Left cardiac atrium (tissue), 4 donors: Measurements from ENCODE around the gene GLYR1. TPM values are rescaled to one million over a fixed set of nuclear protein-coding genes. Genes with fewer than 3 reads are reported as not detected.
A peak's percentile ranks its signal among the peaks of the same experiment; 100 is the strongest.

ENCODE experiments used
- ATAC-seq, 2 donors: fragments of 200-7000 bp; cut with Tn5 transposase; one replicate each; pipeline ENCODE4 v1.9.1; 2020; ENCODE audit warnings: mild to moderate bottlenecking in 2 of 2, moderate library complexity in 2 of 2
- DNase-seq: peaks from one replicate; pipeline ENCODE4 v3.0.0-alpha.2; 2020
- intact Hi-C, 2 donors: fragments of 100-400 bp; cut with DNase I; formaldehyde crosslinking; loops; one replicate each; pipeline versions ENCODE4 v1.14.1 to v1.15.1; 2022 to 2023
- total RNA-seq, 2 donors: library from RNA; stranded (reverse); fragmentation: NEBNext Ultra II Directional; extraction: Animal tissue kit (Norgen Biotek cat#: 25700); gene quantifications; one replicate each; pipeline ENCODE4 v1.2.1, GENCODE V29; 2021
- donor health status: DM: no; HTN: yes; CAD: no.
- donor health status: DM: no; HTN: yes; CAD: no; lungs with severe emphysema.
- donor health status: DM: yes; HTN: yes; CAD: no.
- donor health status: Dilated cardiomyopathy.

The GLYR1 gene
- total RNA-seq, 2 donors from 2014 or later, result 65.2 to 78.2 TPM

DNA sequence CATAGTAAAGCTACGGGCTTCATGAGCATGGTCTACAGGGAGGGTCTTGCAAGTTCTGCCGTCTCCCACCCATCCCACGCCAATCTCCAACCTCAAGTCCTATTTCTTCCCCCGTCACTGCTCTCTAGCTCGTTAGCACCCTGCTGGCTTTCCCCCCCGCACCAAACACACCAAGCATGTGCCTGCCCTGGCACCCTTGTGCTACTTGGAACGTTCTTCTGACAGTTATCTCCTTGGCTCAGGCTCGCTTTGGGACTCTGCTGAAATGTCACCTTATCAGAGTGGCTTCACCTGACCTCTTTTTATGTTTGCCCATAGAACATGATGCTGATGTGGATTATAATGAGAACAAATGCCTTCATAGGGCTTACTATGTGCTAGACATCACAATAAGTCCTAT, 21.9 kb downstream of the GLYR1 start:
- ATAC-seq (peak in 1 of 2 donors; percentile 47), DNase-seq (peak; percentile 59)
- intact Hi-C loops, result no loop called here

DNA sequence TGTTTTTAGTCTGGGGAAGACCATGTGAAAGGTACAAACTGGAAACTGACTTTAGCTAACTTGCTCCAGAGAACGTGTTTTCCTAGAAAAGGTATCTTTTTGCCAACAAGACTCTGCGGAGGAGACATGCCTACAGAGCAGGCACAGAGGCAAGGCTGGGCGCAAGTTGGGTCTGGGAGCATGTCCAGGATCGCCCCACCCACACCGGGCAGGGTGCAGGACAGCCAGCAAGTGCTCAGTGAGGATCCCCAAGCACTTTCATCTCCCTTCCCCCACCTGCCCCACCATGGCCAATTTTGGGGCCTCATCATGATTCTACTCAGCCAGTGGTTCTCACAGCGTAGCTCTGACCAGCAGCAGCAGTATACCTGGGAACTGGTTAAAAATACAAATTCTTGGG, 26.4 kb downstream of the GLYR1 start:
- intact Hi-C loops, result no loop called here
- peak; percentile 54 to 58 for ATAC-seq
- no peak for DNase-seq

DNA sequence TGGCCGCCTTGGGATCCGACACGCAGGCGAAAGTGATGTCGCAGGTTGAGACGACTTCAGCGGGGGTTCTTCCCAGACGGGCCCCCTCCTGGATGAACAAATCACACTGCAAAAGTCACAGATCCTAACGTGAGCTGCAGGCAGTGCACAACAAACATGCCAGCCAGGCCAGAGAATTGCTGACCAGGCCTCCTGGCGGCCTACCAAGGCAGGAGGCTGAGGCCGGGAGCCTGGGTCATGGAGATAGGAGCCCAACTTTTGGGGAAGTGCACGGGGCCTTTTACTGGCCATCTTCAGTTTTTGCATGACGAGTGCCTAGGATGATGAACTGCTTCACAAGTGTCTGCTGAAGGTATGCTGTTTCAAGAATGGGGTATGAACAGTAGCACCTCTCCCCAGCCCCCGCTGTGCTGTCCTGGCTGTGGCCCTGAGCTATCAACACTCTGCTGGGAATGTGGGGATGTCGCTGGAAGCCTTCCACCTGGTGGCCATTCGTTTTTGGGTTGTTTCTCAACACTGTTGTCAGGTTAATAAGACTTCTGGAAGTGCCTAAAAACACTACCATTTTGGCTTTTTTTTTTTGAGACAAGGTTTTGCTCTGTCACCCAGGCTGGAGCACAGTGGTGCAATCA, 32.4 kb downstream of the GLYR1 start:
- ATAC-seq, result peak; percentile 51
- intact Hi-C loops, result no loop called here

DNA sequence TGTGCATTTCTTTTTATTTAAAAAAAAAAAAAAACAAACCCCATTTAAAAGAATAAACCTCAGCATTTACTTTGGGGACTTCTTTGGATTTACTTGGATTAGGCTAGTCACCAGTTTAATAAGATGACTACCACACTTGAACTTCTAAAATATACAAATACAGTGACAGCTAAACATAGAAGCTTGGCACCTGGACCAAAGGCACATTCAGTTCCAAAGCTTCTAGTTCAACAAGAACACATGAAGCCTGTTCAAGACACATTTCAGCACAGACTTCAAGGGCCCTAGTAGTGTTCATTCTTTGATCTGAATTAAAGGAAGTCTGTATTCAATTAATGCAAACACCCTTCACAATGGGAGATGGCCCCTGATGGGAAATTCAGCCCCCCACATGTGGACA, 33.0 kb downstream of the GLYR1 start:
- ATAC-seq, result peak; percentile 69 to 72
- intact Hi-C loops, result no loop called here
- no peak for DNase-seq

More for the DNA sequence above, 32.4 kb downstream of the GLYR1 start:
- DNase-seq, result no peak

DNA sequence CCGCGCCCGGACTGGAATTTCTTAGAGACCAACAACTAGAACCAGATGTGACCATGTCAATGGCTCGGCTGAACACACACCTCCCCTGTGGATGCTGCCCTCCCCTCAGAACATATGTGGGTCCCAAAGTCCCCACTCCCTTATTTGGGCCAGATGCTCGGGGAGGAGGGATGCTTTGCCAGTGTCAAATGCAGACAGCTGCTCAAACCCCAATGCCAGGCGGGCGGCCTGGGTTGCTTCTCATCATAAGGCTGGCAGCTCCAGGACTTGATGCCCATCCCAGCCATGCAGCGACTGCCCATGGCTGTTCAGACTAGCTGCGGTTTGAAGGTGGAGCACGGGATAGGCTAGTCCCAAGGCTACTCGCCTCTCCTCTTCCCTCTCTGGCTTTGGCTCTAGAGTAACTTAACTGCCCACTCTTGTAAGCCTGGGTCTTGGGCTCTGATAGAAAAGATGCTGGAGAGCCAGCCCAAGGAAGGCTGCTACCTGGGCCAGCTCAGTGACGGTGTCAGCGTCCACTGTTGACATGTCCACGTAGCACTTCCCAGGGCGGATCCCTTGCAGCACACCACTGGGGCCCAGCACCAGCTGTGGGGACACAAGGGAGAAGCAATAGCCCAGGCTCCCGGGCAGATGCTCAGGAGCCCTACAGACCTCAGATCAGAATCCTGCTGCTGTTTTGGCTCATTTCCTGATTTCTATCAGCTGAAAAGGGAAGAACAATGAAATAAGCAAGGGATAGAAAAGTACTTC, 33.7 kb downstream of the GLYR1 start:
- intact Hi-C loops, result no loop called here
- DNase-seq (no peak), ATAC-seq (peak; percentile 32 to 48)

DNA sequence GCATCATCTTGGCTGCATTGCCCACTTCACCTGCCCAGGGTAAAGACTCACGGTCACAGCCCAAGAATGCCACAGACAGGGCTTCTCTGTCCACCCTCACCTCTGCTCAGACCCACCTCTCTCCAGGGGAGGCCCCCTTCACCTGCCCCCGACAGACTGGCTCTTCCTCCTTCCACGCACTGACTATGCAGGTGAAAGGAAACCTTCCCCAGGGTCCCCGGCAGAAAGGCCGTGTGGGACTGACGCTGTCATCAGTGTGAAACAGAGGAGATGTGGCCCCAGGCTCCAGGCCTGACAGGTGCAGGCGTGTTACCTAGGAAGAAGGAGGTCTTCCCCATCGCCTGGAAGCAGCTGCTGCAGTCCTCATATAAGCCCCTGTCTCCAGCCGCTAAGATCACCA, 35.3 kb downstream of the GLYR1 start:
- ATAC-seq, result no peak
- no peak for DNase-seq
- intact Hi-C loops, result no loop called here

DNA sequence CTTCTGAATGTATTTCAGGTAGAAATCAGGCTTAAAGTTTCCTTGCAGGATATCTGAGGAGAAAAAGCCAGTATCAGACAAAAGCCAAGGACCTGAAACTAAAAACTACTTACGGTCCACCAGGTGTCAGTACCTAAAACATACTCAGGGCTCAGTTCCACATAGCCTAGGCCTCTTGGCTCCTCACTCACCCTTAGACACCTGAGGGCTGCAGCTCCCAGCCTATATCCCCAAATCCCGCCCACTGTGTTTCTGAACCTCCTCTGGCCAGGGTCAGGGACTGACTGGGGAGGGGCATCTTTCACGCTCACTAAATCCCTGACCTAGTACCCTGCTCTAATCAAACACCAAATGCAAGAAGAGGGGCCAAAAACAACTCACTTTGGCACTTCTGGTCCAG, 35.8 kb downstream of the GLYR1 start:
- ATAC-seq (no peak), DNase-seq (no peak)
- intact Hi-C loops, result no loop called here

DNA sequence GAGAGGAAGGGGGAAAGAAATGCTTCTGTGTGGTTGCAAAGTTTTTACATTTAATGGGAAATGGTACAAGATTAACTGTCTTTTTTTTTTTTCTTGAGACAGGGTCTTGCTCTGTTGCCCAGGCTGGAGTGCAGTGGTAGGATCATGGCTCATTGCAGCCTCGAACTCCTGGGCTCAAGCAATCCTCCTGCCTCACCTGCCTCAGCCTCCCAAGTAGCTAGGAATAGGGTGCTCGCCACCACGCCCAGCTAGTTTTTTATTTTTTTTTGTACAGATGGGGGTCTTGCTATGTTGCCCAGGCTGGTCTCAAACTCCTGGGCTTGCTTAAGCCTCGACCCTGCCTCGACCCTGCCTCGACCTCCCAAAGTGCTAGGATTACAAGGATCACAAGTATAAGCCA, 40.8 kb downstream of the GLYR1 start:
- DNase-seq, result no peak
- ATAC-seq, result no peak
- intact Hi-C loops, result loop anchor here in 1 of 2 donors (5.0 kb wide), 1 partner anchor 41 kb away; the partner anchor contains the start of genes GLYR1 and UBN1

DNA sequence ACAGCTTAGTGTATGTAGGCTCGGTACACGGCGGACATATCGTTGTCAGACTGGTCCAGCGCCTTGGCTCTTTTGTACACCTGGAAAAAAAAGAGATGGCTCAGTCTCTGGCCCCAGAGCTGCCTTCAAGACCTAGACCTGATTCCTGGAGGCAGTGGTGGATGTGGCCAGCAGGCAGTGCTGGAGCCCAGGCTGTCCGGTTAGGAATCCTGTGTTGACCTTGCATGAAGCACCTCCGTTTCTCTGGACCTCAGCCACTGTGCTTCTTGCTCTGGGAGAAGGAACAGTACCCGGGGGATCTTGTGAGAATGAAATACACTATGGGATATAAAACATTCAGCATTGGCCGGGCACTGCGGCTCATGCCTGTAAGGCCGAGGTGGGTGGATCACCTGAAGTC, 41.9 kb downstream of the GLYR1 start:
- intact Hi-C loops, result loop anchor here in 1 of 2 donors (2.0 to 5.0 kb wide), 2 partner anchors 42 to 152 kb away; partner anchors contain the start of genes GLYR1 and UBN1
- ATAC-seq, result no peak
- DNase-seq, result peak; percentile 43

DNA sequence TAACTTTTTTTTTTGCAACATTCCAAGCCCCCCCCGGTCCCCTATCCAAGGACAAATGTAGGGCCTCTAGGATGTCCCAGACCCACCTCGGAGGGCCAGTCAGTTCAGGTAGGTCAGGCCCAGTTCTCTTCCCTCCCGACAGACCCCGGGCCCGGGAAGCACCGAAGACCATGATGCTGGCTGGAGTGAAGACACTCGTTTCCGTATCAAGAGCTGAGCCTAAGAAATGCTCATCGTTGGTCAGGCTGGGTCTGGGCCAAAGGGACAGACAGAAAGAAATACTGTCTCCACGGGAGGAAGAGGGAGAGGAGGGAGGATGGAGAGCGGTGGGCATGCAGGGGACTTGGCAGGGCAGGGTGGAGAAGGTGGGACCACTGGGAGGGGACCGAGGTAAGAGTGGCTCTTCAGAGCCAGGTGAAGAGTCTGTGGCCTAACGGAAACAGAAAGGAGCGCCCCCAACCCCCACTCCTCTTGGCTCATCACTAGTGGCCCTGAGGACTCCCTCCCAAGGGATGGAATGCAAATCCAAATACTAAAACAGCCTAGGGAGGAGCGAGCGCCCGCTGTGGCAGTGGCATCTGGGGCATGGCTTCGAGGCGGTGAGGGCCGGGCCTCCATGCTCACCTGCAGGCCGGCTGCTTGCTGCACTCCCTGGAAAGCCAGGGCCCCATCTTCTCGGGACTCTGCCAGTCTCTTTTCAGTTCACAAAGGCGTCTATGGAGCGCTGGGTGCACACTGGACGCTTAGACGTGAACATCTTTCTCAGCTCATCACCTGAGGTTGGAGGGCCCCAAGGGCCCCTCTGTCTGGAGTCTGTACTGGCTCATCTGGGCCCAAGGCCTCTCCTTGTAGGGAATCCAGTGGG, 43.0 kb downstream of the GLYR1 start:
- intact Hi-C loops, result loop anchor here in 1 of 2 donors (2.0 kb wide), 1 partner anchor 153 kb away; no protein-coding TSS in a partner anchor
- ATAC-seq (no peak), DNase-seq (no peak)

DNA sequence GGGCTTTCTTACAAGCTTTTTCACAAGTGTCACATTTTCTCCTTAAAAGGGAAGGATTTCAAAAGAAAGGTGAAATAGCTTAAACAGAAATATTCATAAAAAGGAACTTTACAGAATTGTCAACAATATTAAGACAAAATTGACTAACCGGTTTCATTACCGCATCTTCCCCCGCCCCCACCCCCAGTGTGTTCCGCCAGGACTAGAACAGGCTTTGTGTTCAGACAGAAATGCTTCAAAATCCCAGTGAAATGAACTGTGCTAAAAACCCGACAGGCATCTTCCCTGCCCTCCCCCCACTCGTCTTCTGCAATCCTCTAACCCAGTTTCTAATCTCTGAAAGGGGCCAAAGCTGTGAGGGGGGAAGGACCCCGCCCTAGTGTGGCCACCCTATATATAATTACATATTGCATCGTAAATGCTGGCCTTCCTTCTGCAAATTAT, 43.7 kb downstream of the GLYR1 start:
- ATAC-seq (no peak), DNase-seq (no peak)
- intact Hi-C loops, result no loop called here

DNA sequence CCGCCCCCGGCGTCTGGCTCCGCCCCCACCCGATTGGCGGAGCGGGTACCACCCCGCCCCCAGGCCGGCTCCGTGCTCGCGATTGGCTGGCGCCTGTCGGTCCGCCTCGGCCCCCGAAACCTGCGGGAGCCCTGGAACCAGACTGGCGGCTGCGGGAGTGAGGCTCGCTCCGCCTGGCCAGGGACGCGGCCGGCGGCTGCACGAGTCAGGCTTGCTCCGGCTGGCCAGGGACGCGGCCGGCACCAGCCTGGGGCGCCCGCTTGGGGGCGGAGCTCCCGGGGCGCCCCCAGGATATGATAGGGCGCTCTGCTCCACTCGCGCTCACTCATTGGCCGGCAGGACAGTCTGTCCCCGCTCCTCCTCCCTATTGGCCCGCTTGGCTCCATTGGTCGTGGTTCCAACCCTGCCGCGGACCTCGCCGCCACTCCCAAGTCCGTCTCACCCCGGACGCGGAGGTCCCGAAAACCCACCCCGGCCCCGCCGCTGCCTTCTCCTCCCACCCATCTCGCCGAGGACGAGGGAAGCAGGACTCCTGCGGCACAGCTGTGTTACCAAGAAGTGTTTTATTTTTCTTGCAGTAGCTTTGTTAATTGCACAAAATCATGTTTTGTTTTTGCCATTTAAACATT, 44.3 kb downstream of the GLYR1 start:
- ATAC-seq (peak; percentile 96 to 97), DNase-seq (peak; percentile 94)
- intact Hi-C loops, result no loop called here

DNA sequence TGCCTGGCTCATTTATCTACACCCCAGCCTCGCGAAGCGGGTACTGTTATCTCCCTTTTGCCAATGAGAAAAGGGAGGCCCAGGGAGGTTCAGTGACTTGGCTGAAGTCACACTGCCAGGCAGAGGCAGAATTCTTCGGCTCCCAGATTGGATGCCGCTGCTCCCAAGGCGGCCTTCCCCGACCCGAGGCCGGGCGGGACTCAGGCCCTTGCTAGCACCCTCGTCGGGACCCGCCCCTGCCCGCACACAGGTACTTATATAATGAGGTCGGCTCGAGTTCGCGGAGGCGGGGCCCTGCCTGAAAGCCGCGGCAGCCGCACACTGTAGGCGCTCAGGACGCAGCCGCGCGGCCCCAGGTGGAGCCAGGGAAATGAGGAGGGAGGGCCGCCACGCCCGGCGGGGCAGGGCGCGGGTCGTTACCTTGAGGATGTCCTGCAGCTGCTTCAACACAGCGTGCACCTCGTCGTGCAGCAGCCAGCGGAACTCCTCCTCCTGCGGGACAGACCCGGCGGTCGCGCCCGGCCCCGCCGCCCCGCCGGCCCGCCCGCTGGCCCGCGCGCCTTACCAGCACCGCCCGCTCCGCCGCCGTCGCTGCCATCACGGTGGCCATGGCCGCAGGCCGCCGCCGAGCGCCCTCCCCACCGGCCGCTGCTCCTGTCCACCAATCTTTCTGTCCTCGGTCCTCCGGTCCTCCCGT, 45.0 kb downstream of the GLYR1 start, which contains the start of gene ROGDI:
TSS of gene ROGDI (minus strand) at position 672 of the 697 bp plus-strand sequence. CDS start at position 610, 62 bp downstream.
- DNase-seq (peak; percentile 82), ATAC-seq (peak; percentile 35 to 45)
- intact Hi-C loops, result no loop called here

DNA sequence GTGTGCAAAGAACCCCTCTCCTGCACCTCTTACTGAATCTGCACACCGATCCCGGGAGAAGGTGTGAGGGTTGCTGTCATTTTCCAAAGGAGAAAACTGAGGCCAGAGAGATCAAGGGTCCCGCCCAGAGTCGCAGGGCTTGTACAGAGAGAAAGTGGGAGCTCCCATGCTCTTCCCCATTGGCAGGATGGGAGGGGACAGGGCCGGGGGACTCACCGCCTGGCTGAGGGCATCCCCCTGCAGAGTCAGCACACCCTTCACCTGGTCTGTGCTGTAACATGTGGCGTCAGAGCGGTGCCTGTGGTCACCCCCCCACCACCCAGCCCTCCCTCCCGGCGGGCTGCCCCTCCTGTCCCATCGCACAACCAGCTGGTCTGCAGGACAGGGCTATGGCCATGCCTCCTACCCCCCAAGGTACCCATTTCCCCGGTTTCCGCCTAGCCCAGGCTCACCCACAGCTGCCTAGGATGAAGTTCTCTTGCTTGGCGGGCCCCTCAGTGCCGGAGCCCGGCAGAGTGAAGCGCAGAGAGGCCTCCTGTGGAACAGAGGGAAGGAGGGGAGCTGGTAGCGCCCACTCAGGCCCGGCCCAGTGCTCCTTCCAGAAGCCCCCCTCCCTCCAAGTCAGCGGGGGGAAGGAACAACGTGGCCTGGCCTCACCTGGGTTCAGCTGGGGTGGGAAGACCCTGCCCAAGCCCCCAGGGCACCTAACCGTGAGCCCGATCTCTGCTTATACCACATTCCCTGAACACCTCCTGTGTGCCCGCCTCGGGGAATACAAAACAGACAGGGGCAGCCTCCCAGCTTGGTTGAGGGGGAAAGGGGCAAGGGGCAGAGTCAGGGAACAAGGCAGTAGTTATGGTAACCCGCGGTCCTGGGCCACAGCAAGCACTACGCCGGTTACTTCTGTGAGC, 45.8 kb downstream of the GLYR1 start:
- ATAC-seq (no peak), DNase-seq (no peak)

DNA sequence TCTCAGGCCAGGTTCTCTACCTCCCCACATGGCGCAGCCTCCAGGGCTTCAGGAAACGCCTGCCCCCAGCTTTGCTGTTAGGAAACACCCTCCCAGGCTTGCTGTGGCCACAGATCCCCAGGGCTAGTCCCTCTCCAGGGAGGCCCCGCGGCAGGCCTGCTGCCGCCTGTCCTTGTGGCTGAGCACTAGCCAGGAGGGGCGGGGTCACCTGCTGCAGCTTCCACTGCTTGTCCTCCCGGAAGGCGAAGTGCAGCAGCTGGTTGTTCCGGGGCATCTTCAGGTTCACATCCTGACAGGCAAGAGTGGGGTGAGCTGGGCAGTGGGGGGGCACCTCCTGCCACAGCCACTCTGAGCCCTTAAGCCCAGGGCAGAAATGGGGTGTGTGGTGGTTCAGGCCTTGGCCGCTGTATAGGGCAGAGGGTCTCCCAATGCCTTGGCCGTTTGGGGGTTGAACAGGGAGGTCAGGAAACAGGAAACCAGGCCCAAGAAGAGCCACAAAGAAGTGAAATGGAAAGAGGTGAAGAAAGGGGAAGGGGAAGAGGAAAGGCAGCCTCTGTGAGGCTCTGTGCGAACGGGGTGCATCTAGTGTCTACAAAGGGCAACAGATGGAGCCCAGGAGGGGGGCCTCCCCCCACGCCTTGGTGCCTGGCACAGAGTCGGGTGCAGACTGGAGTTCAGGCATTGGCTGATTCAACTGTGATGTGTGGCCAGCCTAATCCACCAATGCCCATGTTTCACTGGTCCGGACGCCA, 46.6 kb downstream of the GLYR1 start:
- ATAC-seq (no peak), DNase-seq (peak; percentile 52)
- intact Hi-C loops, result no loop called here

More for the DNA sequence above, 45.8 kb downstream of the GLYR1 start:
- intact Hi-C loops, result no loop called here

DNA sequence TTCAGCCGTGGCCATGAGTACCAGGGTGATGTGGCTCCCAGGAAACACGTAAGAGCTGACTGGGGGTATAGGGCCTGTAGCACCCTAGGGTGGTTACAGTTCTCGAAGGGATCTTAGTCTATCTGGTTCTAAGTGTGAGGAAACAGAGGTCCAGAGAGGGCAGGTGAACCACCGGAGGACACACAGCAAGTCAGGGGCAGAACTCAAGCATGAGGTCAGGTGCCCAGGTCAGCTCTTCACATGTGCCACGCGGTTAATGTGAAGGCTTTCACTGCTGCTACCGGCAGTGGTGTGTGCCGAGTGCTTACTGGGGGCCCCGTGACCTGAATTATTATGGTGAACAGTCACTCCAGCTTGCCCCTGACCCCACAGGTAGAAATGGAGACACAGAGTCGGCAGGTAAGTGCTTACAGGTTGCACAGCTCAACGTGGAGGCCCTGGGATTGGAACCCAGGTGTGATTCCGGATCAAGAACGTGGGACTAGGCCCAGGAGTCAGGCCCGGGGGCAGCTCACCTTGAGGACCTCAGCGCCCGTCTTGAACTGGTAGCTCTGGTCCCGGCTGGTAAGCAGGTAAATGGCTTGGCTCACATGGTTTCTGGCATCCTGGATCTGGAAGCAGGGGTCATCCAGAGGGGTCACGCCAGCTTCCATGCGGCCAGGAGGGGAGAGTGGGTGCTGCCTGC, 47.8 kb downstream of the GLYR1 start:
- ATAC-seq (no peak), DNase-seq (no peak)
- intact Hi-C loops, result no loop called here
